ENCODE results near the gene FXYD4.

Gene FXYD4

DNA sequence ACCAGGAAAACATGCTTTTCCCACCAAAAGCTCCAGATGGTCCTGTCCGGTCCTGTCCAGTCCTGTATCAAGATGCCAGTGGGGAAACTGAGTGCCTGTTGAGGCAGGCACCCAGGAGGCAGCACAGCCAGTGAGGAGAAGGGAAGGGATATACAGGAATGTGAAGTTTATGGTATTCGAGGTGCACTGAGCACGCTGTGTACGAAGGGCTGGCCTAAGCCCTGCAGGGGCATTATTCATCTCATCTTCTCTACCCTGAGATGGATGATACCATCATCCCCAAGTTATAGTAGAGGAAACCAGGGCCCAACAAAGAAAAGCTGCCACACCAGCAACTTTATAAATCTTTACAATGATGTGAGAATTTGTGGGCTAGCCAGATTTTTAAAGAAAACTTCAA lies 23.4 kb upstream of the FXYD4 start:
- DNase-seq, result no peak

DNA sequence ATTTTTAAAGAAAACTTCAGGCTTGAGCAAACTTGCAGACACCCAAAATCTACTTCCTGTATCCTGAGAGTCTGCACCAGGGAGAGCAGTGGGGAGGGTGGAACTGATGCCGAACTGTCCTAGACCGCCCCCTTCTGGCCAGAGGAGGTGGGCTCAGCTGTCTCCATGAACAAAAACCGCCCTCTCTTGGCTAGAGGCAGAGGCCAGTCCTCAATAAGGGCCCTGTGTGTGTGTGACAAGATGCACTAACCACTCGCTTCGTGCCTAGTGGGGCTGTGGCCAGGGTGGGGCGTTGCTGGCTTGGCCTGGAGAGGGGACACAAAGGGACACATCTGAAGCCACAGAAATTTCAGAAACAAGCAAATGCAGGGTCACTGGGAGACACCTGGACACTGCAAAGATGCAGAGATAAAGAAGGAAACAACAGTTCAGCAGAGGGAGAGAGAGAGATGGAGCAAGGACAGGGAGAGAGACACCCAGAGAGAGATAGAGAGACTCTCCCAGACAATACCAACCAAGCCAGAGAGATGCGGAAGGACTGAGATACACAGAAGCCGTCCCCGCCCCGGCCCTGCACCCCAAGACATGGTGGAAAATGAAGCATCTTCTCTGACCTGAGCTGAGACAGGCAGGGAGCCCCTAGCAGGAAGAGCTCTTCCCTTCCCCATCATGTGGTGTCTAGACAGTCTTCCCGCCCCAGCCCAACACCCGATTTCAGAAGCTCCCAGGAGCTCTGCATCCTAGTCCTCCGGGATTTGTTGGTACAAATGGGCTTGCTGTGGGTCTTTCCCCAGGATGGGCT lies 22.7 kb upstream of the FXYD4 start:
- DNase-seq, result peak; percentile 80

DNA sequence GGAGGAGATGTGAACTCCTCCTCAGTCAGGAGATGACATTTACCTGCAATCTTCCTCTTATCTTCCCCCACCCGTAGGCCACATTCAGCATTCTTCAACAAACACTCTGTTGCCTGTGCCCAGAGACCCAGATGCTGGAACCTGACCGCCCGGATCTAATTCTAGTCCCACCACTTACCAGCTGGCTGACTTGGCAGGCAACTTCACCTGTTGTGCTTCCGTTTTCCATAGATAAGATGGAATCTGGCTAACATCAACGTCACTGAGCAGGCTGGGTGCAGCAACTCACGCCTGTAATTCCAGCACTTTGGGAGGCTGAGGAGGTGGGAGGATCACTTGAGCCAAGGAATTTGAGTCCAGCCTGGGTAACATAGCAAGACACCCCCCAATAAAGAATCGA lies 21.3 kb upstream of the FXYD4 start:
- no peak for DNase-seq

DNA sequence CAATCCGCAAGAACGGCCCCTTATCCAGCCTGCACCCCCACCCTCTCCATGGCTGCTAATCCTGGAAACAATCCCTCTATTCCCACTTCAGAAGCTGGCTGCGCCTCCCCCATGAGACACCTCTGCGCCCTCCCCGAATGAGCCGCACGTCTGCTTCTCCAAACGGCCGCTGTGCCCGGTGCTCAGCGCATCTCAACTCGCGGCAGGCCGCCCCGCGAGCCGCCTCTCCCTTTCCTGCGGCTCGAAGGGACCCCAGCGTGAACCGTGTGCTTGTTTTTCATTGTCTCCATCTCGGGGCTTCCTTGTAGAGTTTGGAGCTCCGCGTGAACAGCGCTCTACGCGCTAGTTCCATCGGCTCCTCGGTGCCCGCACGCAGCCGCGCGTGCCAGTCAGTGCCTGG lies 20.8 kb upstream of the FXYD4 start:
- DNase-seq, result no peak

DNA sequence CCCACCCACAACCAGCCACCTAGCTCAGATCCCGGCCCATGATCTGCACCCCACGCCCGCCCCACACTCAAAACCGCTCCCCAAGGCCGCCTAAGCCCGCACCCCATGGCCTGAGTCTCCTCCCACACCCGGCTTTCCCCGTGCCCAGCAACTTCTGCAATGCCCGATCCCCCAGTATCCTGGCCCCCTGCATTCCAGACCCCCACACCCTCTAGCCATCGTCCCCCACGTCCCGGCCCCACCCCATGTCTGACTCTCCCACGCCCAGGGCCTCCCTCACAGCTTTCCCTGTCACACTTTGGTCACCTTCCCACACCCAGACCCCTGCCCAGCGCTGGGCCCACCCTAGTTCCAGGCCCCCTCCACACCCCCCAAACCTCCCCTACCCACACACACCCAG lies 20.1 kb upstream of the FXYD4 start:
- DNase-seq, result no peak

DNA sequence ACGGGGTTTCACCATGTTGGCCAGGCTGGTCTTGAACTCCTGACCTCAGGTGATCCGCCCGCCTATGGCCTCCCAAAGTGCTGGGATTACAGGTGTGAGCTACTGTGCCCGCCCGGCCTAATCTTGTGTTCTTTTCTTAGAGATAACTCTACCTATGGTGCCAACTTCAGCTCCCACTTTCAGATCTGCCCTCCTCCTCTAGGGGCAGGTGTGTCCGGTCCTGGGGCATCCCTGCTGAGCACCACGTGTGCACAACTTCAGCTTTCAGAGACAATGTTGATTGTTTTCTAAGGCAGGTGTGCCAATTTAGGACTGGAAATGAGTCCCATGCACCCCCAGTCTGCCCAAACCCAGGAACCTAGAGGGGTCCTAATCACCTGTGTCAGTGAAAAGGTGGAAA lies 18.5 kb upstream of the FXYD4 start:
- no peak for DNase-seq

DNA sequence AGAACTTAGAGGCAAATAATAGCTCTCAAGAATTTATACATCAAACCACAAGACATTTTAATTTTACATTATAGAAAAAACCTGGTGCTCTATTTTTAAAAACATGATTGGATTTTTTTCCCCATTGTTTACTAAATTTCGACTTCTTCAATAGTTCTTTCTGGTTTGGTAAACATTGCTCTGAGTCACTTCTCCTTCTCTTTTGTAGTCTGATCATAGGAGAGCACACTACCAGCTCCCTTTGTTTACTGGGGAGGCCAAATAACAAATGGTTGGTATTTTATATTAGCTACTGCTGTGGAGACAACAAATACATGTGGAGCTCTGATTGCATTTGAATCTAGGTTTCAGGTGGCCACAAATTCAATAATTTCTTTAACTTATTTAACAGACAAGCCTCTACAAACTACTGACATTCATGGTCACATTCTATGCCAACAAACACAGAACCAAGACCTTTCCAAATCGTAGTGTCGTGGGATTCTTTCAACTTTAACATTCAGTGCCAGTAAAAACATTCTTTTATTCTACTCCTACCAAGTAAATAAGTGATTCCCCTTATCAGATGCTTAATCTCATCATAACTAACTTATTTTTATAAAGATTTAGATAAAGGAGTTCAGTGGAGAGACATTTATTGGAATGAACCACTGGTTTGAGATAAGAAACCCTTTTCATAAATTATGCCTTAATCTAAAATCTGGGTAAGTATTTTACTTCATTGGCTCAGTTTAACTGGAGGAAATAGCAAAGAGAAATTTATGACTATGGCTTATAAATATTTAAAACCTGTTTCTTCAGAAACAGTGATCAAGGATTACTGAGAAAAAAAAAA lies 17.7 kb upstream of the FXYD4 start:
- DNase-seq, result no peak

DNA sequence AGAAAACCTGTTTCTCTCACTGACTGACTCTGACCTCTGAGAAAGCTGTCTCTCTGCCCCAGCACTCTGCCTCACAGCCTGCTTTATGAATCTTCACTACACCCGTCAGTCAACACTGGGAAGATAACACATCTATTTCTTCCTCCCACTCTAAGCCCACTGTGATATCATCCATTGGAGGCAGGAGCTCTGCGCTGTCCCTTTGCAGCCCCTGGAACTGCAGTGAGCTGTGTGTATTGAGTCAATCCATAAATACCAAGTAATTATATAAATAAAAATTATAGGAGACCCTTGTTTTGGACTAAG lies 17.2 kb upstream of the FXYD4 start:
- no peak for DNase-seq

DNA sequence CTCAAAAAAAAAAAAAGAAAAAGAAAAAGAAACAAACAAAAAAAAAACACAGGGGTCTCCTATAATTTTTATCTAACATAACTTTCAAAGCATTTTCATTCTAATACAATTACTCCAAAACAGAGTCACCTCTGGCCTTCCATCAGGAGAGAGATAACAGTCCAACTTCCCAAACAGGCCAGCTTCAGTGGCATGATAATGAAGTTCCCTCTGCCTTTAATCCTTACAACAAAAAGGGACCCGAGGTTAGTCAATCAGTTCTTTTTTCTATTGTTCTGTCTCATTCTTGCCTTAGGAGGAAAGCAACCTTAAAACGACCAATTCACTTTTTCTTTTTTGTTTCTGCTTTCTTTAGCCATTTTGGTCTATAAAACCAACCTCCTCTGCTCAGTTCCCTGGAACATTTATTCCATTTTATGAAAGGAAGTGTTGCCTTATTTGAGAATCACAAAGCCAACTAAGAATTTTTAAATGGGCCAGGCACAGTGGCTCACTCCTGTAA lies 16.5 kb upstream of the FXYD4 start:
- no peak for DNase-seq

DNA sequence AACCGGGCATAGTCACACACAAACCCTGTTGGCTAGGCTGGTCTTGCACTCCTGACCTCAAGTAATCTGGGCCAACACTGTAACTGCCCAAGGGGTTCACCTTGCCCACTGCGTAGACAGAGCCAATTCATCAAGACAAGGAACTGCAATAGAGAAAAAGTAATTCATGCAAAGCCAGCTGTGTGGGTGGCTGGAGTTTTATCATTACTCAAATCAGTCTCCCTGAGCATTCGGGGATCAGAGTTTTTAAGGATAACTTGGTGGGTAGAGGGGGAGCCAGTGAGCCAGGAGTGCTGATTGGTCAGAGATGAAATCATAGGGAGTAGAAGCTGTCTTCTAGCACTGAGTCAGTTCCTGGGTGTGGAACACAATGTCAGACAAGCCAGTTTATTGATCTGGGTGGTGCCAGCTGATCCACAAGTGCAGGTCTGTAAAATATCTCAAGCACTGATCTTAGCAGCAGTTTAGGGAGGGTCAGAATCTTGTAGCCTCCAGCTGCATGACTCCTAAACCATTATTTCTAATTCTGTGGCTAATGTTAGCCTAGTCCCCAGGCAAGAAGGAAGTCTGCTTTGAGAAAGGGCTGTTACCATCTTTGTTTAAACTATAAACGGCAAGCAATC lies 15.6 kb upstream of the FXYD4 start:
- no peak for DNase-seq

DNA sequence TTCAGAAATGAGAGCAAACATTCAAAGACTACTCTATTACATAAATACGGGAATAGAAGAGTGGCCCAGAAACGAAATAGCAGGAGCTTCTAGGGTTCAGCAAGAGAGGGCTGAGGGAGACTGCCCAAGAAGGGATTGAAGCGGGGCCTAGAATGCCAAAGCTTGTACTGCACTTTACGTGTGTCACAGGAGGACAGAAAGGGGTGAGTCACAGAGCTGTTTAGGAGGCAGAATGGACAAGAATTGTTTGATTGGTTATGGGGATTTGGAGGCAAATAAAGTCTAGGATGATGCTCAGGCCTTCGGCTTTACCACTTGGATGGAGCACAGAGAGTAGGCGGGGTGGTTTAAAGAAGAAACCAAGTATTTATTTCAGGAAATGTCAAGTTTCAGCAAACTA lies 11.3 kb upstream of the FXYD4 start:
- DNase-seq, result no peak

DNA sequence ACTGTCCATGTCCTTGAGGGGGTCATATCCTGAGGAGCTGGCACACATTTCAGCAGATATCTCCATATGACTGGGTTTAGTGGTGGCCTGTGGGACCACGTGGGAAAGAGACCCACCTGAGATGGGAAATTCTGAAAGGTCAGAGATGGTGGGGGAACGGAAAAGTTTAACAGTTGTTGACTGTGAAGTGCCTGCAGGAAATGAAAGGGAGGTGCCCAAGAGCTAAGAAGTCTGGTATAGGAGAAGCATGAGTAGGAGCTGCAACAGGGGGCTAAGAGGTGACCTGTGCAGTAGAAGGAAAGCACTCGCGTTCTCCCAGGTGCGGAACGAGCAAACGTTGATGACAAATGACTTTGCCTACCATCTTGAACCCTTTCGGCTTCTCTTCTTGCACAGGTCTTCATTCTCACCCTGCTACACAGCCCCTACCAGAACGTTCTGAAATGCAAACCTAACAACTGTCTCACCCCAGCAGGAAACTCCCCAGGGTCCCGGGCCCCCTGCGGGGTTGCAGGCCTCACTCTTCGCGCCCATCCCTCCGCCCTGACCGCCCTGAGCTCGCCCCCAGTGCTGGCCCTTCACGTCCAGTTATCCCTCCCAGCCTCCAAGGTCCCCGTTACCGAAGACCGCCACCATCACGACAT lies 9.8 kb upstream of the FXYD4 start:
- DNase-seq, result no peak

DNA sequence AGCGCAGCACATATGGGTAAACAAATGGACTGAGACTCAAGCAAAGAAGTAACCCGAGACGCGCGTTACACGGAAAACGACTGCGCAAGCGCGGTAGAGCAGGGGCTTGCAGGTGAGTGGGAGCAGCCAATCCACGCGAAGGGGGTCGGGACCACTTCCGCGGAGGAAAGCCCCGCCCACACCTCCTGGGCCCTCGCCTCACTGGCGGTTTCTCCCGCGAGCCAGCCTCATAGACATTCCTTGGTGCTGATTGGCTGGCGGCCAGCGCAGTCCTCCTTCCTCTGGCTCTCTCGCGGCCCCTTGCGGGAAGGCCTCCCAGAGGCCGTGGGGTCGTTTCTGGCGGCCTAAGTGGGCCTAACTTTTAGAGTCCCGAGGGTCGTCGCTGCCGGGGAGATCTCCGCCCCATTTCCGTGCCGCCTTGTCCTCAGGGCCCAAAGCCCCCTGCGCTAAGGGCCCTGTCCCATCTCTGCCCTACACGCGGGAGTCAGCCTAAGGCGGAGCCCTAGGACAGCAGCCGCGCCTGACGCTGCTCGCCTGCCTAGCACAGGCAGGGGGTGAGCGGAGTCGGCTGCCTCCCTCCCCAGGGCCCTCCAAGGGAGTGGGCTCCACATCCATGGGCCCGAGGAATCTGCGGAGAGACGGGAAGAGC lies 9.1 kb upstream of the FXYD4 start:
- DNase-seq, result peak; percentile 98

DNA sequence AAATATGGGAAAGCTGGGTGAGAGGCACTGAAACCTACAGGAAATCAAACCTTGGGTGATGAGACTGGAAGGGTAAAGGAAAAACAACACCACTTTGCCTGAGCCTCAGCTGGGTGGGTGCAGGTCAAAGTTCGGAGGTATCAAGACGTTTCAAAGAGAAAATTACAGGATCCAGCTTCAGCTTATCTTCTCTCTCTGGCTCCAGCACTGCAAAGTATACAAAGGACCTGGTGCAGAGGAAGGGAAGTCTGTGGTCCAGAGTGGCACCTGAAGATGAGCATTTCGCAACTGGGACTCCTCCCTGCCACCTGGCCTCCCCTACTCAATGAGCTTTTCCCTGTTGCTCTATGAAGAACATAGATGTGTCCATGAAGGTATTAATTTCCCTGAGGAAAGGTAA lies 6.4 kb upstream of the FXYD4 start:
- no peak for DNase-seq

DNA sequence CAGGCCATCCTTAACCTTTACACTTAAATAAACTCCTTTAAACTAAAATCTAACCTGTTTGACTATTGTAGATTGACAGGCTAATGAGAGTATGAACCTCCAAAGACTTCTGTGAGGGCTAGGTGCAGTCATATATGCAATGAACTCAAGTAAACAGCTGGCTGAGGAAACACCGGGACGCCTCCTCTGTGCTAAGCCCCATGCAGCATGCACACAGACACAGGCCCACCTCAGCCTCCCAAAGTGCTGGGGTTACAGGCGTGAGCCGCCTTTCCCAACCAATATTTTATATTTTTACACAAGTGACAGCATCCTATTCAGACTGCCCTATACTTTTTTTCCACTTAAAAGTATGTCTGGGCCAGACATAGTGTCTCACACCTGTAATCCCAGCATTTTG lies 1.5 kb upstream of the FXYD4 start:
- no peak for DNase-seq

DNA sequence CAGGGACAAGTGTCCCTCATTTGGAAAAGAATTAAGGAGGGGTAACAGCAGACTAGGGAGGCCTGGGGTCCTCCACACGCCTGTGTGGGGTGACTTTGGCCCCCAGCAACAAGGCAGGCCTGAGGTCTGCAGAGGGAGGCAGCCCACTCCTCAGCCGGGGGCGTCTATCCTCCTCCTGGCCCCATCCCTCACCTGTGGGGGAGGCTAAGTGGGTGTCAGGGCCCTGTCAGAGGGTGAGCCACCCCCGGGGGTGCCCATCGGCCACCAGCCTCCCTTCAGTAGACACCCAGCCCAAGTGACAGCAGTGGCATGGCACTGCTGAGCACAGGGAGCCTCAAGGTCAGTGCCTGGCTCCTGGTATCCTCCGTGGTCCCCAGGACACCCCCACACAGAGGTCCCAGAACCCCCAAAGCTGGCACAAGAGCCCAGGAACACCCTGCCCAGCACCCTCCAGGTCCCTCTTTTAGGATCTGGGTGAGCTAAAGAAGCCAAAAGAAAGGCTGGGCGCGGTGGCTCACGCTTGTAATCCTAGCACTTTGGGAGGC lies 693 bp upstream of the FXYD4 start:
- no peak for DNase-seq

DNA sequence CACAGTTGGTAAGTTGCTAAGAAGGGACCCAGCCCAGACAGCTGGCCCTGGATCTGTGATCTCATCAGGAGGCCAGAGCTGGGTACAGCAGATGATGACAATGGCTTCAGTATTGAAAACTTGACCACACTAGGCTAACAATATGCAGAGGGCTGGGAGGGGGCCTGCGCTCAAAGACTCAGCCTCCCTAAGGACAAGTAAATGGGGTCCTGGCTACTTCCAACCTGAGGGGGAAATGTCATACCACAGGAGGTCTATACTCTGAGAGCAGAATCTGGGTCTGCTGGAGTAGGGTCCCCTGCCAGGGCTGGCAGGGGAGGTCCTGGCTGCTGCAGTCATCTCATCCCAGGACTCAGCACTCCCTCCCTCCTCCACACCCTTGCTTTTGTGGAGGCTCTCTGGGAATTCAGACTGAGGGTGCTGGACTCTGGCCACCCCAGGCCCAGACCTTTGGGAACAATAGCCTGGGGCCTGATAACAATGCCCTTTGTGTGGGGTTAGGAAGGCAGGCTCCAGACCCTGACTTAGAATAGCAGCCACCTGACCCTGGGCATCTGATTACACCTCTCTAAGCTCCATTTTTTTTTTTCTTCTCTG lies 1.4 kb downstream of the FXYD4 start:
- no peak for DNase-seq

DNA sequence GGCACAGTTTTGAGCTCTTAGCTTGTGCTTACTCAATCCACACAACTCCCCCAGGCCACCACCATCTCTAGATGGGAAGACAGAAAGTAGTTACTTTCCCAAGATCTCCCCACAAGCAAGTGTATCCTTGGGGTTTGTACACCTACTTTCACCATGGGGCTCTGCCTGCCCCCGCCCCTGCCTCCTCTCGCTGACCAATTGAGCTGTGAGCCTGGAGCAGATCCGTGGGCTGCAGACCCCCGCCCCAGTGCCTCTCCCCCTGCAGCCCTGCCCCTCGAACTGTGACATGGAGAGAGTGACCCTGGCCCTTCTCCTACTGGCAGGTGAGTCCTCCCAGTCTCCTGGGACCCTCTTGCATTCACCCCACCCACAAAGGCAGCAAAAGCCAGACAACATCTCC lies 2.0 kb downstream of the FXYD4 start:
- DNase-seq, result no peak

DNA sequence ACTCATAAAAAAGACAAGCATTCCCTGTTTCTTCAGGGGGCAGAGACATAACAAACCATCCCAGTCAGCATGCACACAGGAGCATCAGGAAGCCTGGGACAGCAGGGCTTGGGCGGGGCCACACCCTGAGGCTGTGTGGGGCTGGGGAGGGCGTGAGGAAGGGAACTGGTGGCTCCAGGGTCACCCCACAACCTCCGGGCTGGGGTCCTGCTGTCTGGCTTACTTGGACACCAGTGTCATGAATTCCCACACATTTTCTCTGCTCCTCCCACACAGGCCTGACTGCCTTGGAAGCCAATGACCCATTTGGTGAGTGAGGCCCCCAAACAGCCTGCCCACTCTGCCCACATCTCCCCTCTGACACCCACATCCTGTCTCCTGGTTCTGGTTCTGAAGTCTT lies 2.8 kb downstream of the FXYD4 start:
- DNase-seq, result no peak

DNA sequence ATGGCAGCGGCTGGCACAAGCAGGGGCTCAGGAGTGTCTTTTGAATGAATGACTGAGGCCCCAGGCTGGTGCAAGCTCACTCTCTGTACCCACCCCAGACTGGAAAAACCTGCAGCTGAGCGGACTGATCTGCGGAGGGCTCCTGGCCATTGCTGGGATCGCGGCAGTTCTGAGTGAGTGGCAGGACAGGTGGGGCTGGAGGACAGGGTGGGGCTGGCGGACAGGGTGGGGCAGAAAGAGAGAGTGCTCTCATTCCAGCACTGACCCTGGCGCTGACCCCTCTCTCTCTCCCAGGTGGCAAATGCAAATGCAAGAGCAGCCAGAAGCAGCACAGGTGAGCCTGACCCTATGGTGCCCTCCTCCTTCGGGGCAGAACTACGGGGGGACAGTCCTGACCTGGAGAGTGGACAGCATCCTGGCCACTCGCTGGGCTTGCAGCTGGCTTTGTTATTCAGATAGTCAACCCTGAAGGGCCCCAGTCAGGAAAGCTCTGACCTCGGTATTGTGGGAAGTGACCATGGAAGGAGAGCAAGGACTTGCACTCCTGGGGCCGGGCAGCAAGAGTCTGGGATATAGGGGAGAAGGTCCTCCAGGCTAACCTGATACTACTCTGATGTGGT lies 4.1 kb downstream of the FXYD4 start:
- DNase-seq, result no peak

DNA sequence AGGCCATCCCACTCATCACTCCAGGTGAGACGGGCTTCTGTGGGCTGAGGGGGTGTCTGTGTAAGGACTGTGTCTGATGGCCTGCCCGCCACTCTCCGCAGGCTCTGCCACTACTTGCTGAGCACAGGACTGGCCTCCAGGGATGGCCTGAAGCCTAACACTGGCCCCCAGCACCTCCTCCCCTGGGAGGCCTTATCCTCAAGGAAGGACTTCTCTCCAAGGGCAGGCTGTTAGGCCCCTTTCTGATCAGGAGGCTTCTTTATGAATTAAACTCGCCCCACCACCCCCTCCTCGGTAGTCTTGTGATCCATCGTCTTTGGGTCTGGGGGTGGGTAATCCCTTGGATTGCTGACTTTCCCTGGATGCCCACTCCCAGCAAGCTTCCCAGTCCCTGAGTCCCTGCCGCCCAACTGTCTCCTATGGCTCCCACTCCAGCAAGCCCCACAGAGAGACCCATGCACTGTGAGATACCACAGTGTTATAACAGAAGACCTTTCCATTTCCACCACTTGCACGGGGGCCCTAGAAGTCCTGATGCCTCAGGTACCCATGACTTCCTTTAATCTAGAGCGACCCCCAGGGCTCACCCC lies 4.7 kb downstream of the FXYD4 start:
- DNase-seq, result no peak

All from stimulated activated CD4-positive, alpha-beta T cell treated with anti-CD3 and anti-CD28 coated beads, Interleukin-12 subunit alpha, Interleukin-12 subunit beta, amount 100 ng/mL, for 4 hours (primary cell).